ENCODE results near the gene KCTD18.

Gene KCTD18

DNA sequence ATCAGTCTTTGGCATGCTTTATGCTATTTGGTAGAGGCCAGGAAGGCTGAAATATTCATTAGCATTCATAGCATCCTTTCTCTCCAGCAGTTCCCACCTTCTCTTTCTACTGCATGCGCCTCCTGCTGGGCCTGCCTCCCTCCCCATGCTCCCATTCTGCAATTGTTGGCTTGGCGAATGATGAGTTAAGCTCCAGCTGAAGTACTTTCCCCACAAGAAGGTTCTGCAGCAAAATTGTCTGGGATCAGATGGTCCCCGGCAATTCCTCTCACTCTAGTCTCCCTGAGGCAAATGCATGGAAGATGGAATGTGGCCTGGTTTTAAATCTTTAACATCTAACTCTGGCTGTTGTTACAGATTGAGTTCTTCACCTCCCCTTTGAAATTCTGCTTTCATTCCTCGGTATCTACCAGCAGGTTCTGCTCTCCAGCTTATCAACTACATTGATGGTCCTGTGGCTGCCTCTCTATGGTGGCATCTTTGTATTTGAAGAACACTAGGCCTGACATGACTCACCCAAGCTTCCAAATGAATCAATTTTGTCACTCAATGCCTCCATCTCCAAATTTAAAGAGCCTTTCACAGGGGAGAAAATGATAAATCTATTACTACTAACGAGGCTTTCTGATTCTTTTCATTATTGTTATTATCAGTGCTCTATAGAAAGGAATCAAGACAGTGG lies 55.9 kb downstream of the KCTD18 start:
- DNase-seq = no peak

DNA sequence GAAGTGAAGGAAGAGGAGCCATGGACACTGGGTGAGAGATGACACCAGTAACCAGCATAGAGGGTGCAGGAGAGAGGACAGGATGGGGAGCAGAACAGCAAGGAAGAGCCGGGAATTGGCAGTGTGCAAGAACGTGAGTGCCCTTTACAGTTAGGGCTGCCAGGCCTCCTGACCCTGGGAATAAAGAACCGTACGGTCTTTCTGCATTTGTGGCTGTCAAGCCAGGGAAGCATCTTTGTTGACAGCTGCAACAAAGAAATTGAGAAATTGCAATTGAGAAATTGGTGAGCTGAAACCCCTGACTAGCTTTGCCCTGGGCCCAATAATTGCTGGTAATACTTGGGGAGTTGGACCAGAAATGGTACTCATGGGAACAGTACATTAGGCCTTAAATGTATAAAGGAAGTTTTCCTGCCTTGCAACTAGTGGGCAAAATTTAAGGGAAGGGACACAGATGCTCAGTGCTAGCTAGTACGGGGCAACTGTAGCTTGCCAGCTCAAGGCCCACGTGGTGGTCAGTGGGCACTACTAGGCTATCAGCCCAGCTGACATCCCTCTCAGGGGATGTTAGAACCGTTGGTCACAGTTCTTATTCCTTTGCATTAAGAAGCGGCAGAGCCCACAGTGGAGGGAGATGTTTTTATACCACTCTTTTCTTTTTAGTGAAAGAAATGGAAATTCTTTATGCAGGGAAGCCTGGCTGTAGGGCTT lies 56.6 kb downstream of the KCTD18 start:
- no peak for DNase-seq

DNA sequence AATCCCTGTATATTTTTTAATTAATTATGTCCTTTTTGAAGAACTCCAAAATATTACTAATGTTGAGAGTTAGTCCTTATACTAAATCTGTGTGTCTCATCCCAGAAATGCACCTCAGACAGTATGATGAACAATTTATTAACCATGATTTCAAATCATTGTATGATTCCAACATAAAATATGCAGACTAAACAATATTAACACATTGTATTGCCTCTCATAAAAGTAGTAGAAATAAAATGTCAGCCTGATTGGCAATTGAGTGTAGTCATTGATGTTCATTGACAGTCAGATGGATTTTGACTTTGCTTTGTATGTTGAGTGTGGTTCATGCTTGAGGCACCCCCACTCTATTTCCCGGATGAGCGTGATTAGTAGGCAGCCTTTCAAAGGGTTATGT lies 57.5 kb downstream of the KCTD18 start:
- DNase-seq = no peak

DNA sequence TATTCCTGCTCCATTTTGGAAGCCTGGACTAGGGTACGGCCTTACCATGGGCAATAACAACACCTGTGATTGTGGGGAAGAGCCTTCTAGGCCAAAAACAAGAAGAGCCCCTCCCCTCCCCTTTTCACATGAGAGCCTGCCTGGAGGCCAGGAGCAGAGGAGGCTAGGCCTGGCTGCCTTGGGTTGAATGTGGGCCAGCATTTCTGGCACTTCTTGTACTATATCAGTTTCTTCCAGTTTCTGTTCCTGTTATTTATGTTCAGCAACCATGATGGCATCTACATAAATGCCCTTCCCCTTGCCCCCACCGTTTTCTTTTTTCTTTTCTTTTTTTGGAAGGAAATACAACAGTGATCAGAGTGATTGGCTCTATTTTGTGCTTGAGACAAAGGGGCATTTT lies 58.4 kb downstream of the KCTD18 start:
- DNase-seq = no peak

DNA sequence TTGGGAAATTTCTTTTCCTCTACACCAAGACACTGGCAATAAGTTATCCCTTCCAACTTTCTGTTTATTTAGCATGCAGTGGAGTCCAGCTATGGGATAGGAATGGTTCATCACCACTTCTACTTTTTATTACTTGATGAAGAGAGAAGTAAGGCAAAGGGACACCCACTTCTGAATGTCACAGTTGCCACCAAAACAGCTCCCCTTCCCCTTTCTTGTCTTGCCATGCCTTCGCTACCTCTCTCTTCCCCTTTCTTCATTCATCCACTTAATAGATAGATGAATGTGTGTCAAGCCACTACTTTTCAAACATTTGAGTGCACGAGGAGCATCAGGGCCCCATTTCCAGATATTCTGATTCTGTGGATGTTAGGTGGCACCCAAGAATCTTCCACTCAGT lies 59.6 kb downstream of the KCTD18 start:
- DNase-seq = no peak

DNA sequence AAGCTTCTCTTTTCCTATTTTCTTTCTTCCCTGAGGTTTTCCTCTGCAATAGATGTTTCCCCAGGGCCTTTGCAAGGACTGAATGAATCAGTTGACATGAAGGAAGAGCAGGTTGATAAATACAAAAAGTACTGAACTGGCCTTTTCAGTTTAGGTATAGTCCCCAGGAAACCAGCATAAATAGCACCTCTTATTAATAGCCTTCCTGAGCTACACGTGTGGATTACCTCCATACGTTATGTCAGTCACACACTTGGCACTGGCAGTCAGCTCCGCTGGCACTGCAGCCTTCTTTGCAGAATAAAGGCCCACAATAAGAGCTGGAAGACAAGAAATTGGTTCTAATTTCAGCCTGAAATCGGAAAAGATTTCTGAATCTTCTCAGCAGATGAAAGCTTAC lies 60.7 kb downstream of the KCTD18 start:
- DNase-seq = no peak

DNA sequence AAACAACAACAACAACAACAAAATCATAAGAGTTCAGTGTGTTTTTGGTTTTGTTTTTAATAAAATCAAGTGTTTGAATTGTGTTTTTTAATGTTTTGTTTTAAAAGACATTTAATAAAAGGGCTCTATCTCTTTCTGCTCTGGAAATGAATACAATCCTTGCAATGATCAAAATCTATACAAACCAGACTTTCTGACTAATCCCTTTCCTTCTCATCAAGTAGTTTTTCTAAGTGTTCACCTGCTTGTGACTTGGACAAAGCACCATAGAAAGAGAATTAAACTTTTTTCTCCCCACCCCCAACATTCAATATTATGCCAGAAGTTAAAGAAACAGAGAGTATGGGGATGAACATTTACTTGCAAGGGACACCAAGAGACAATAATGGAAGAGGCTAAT lies 61.4 kb downstream of the KCTD18 start:
- DNase-seq = no peak

DNA sequence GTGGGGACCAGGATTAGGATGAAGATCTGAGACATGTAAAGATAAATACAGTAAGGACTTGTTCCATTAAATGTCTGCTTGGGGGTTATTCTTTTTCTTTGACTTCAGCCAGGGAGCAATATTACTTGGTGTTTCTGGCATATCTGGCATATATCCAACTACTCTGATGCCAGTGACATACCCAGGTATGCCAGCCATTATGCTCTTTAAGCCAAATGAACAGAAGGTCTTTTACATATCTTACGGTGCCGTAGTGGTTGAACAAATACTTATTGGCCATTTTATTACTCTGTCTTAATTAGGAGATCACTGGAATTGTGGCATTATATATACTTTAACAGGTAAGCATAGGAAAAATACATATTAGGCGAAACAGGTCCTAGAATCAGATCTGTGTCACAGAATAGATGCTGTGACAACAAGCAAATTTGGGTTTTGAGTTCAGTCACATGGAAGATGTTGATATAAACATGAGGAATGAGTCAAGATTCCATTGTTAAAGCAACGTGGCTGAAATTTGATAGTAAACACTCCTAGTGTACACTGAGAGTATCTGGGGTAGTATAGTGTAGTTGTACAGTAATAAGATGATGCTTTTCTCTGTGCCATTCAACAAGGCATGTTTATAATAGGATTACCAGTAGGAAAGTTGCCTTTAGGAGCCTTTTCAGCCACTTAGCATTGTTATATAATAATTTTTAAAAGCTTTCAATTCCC lies 62.6 kb downstream of the KCTD18 start:
- no peak for DNase-seq

DNA sequence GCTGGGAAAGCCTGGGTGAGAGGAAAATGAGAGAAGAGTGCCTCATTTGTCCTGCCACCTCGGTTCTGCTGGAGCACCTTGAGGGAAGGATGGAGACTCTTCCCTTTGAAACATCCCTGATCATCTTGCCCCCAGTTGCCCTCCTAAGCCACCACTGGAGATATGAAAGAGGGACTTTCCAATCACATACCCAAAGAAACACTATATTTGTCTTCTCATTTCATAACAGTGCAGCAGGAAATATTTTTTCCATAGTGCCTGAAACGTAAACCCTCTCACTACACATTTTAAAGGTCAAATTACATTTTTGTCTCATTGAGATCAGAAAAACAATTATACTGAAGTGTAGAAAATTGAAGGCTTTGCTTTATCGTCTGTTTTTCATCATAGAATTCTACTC lies 63.3 kb downstream of the KCTD18 start:
- no peak for DNase-seq

DNA sequence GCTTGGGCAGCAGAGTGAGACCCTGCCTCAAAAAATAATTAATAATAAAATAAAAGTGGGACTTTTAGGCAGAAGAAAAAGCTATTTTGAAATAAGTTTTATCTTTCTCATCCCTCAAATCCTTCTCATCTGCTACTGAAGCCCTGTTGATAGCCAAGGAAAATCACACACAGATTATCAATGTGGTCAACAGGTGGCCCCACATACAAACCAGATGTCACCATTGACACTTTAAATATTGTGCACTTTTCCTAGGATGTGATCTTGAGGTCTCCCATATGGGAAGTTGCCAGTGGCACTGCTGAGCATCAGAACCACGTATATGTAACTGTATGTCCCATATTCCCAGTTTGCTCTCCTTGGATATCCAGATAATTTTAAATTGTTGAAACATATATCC lies 64.6 kb downstream of the KCTD18 start:
- DNase-seq = no peak

DNA sequence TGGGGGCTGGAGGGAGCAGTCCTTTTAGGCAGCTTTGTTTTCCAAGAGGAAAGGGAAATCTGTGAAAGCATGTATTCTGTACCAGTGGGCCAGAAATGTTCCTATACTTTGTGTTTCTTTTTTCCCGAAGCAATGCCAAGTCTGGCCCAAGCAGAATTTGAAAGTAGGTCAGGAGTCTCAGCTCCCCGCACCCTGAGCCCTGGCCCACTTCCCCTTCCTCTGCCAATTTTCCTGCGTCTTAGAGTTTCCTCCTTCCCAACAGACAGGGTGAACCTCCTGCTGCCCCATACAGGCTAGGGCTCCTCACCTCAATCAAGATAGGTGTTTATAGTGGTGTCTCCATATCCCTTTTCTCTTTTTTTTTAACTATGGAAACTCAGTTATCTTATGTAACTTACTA lies 65.3 kb downstream of the KCTD18 start:
- no peak for DNase-seq

DNA sequence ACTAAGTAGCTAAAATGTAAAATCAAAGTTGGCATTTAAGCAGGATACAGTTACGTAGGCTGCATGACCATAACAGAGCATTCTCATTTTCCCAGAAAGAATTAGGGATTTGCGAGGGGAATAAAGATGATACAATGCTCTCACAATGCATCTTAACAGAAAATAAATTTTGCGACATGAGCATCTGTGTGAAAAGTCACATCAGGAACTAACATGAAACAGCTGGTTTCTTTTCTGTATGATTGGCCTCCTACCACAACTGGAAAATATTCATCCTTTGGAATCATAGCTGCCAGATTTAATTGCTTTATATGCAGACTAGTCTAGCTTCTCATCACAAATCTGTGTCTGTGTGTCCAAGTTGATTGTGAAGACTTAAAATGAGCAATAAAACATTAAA lies 66.0 kb downstream of the KCTD18 start:
- no peak for DNase-seq

DNA sequence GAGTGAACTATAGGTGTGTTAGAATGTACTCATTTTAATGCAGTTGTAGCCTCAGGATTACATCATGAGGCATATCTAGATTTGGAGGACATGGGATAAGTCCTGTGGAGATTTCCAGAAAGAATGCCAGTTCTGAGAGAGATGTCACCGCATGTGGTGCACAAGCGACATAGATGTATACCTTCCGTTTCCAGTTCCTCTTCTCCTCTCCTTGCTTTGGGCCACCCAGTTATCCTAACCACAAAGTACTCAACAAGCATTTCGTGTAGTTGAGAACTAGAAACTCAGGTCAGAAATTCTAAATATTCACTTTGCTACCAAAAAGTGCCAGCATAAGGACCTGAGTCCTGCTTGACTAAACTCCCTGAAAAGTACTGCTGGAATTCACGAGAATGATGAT lies 66.5 kb downstream of the KCTD18 start:
- DNase-seq = no peak

DNA sequence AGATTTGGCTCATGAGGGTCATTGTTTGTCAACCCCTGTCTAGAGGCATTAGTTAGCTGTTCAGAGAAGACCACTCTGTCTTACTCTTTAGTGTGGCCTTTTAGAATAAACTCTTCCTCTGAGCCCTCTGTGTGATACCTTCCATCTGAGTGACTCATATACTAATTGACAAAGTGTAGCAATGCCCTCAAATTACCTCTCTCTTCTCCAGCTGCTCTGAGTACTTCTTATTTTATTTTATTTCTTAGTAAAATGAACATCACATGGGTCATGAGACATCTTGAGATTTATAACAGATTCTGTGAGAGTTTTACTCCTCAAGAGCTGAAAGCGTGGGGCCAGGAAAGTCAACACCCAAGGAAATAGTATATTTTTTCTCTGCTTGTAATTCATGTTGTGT lies 67.4 kb downstream of the KCTD18 start:
- DNase-seq = no peak

DNA sequence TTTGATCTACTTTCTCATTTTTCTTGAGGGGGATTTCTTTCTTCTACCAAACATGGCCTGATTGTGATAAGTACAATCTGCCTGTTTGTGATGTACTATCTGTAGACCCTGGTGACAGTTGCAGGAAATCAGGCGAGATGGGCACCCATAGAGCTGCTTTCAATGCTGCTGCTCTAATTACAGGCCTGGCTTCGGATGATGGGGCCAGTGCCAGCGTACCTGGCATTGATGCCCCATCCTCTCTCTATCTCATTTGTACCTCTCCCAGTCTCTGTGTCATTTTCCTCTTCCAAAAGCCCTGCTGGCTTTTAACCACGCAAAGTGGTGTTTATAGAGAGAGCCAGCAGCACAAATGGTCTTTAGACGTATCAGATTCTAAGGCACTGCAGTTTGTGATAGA lies 69.9 kb downstream of the KCTD18 start:
- DNase-seq = peak; percentile 80

All from NCI-H1092 treated with DMSO at 0.1 percent for 48 hours (cell line).